Left ventricle myocardium inferior (tissue), 1 donor: Measurements from ENCODE around the gene CCDC138. TPM values are rescaled to one million over a fixed set of nuclear protein-coding genes. Genes with fewer than 3 reads are reported as not detected.

Source experiments
- DNase-seq: peaks from one replicate; pipeline ENCODE4 v3.0.0-alpha.2; 2020
- H3K27ac ChIP-seq: fragments of 200-600 bp; replicated peaks from 2 replicates; pipeline ENCODE4 v1.8.0; 2021
- H3K27me3 ChIP-seq: fragments of 200-600 bp; 2 replicates; pipeline ENCODE4 v1.8.0; 2021; ENCODE audit warnings: low read depth
- H3K36me3 ChIP-seq: fragments of 200-600 bp; 2 replicates; pipeline ENCODE4 v1.8.0; 2021
- H3K4me1 ChIP-seq: fragments of 200-600 bp; 2 replicates; pipeline ENCODE4 v1.8.0; 2021
- H3K4me3 ChIP-seq: fragments of 200-600 bp; 2 replicates; pipeline ENCODE4 v1.8.0; 2021; ENCODE audit warnings: mild to moderate bottlenecking, moderate library complexity
- H3K9me3 ChIP-seq: fragments of 200-600 bp; replicated peaks from 2 replicates; pipeline ENCODE4 v1.8.0; 2021
- CTCF ChIP-seq: fragments of 200-600 bp; IDR thresholded peaks from 2 replicates; pipeline ENCODE4 v1.8.0; 2021; ENCODE audit warnings: antibody characterized with exemption, mild to moderate bottlenecking, borderline replicate concordance
- intact Hi-C: fragments of 100-400 bp; cut with micrococcal nuclease; formaldehyde crosslinking; loops from one replicate; pipeline ENCODE4 v1.11.0; 2022
- total RNA-seq: library from RNA; stranded (reverse); fragmentation: NEBNext Ultra II Directional; extraction: Animal tissue kit (Norgen Biotek cat#: 25700); gene quantifications from one replicate; pipeline ENCODE4 v1.2.1, GENCODE V29; 2021
- donor health status: DM: no; HTN: yes; CAD: no; lungs with severe emphysema.

The CCDC138 gene
- total RNA-seq, 1 donor from 2014 or later: 1.1 TPM

- Histone ChIP-seq H3K27ac (no peak overlapping the region), H3K9me3 (peaks cover 12% of the 10 kb centered on the region), H3K36me3 (no peaks in the 10 kb centered on the region), H3K4me1 (no peaks in the 10 kb centered on the region), H3K27me3 (no peaks in the 10 kb centered on the region), H3K4me3 (no peak overlapping the region)
- TF ChIP-seq CTCF: no peak
- intact Hi-C loops: no loop called here
- DNase-seq: no peak
Measured at GRCh38 chr2:108833219-108833618, 46.6 kb downstream of the CCDC138 start.

GRCh38 chr2:108834620-108835019 lies 48.0 kb downstream of the CCDC138 start:
- no peaks in the 10 kb centered on the region for H3K4me1 ChIP-seq

GRCh38 chr2:108835040-108835439 lies 48.5 kb downstream of the CCDC138 start:
- H3K4me1 ChIP-seq: no peaks in the 10 kb centered on the region
- H3K27ac ChIP-seq: no peak overlapping the region
- H3K27me3 ChIP-seq: no peaks in the 10 kb centered on the region
- no peak for TF ChIP-seq CTCF
- H3K36me3 ChIP-seq: no peaks in the 10 kb centered on the region
- peaks cover 25% of the 10 kb centered on the region for H3K9me3 ChIP-seq
- DNase-seq: no peak
- no peak overlapping the region for H3K4me3 ChIP-seq
- intact Hi-C loops: no loop called here

More at GRCh38 chr2:108834620-108835019, 48.0 kb downstream of the CCDC138 start:
- Histone ChIP-seq H3K27me3 (no peaks in the 10 kb centered on the region), H3K36me3 (no peaks in the 10 kb centered on the region), H3K27ac (no peak overlapping the region), H3K4me3 (no peak overlapping the region), H3K9me3 (peaks cover 21% of the 10 kb centered on the region)
- DNase-seq: no peak
- intact Hi-C loops: no loop called here
- no peak for TF ChIP-seq CTCF

GRCh38 chr2:108837198-108837597 lies 50.6 kb downstream of the CCDC138 start:
- intact Hi-C loops: no loop called here
- Histone ChIP-seq H3K27ac (no peak overlapping the region), H3K27me3 (no peaks in the 10 kb centered on the region), H3K4me3 (no peak overlapping the region), H3K4me1 (no peaks in the 10 kb centered on the region), H3K9me3 (peaks cover 45% of the 10 kb centered on the region), H3K36me3 (peaks cover 8% of the 10 kb centered on the region)
- DNase-seq: no peak
- TF ChIP-seq CTCF: no peak

- Histone ChIP-seq H3K27ac (no peak overlapping the region), H3K4me3 (no peak overlapping the region), H3K27me3 (no peaks in the 10 kb centered on the region), H3K4me1 (no peaks in the 10 kb centered on the region), H3K36me3 (peaks cover 8% of the 10 kb centered on the region), H3K9me3 (peaks cover 44% of the 10 kb centered on the region)
- no peak for TF ChIP-seq CTCF
- DNase-seq: no peak
- intact Hi-C loops: no loop called here
Measured at GRCh38 chr2:108841506-108841905, 54.9 kb downstream of the CCDC138 start.

- Histone ChIP-seq H3K27me3 (no peaks in the 10 kb centered on the region), H3K27ac (no peak overlapping the region), H3K4me3 (no peak overlapping the region), H3K36me3 (peaks cover 8% of the 10 kb centered on the region), H3K9me3 (peaks cover 11% of the 10 kb centered on the region), H3K4me1 (no peaks in the 10 kb centered on the region)
- intact Hi-C loops: no loop called here
- TF ChIP-seq CTCF: no peak
- DNase-seq: no peak
Measured at GRCh38 chr2:108845923-108846322, 59.4 kb downstream of the CCDC138 start.
